ENCODE measurements around the gene INPP5B.

Gene INPP5B

DNA sequence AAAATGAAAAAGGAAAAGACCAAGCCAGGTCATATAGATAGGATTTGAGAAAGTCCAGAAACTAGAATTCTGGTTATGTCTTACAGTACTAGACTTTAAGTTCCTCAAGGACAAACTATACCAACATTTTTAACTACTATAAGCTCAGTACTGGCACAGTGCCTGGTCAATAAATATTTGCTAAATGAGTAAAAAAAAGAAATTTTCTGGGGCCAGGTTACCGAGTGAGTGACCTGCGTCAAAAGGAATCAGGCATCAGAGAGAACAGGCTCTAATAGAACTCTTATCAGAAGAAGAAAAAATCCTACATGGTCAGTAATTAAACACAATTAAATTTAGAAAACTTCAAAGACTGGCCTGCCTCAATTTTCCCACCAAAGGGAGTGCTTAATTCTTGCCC is 115.0 kb downstream of the INPP5B start:
- no peak for DNase-seq
- Mint-ChIP-seq H3K27ac (no peak overlapping the region), H3K36me3 (ENCODE audit: low read depth) (peaks cover 82% of the 10 kb centered on the region), H3K4me3 (no peak overlapping the region), H3K4me1 (ENCODE audit: low read depth) (peaks cover 1% of the 10 kb centered on the region), H3K27me3 (no peaks in the 10 kb centered on the region), H3K9me3 (no peaks in the 10 kb centered on the region)

DNA sequence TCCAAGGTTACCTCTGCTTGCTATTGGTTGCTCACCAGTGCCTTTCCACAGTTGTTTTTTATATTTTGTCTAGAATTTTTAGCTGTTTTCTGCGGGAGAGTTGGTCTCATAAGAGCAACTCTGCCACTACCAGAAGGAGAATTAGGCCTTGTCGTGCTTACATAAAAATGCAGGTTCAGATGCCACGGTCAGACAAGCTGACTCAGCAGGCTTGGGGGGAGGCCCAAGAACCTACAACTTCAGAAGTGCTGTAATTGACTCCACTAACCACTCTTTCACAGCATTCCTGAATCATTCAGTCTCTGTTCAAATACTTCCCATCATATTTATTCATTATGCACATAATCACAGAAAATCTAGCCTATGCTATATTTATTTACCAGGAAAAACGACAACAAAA is 115.7 kb downstream of the INPP5B start:
- H3K4me1 Mint-ChIP-seq (ENCODE audit: low read depth) = peaks cover 5% of the 10 kb centered on the region
- DNase-seq = no peak
- no peak overlapping the region for H3K4me3 Mint-ChIP-seq
- H3K27me3 Mint-ChIP-seq = no peaks in the 10 kb centered on the region
- no peak overlapping the region for H3K27ac Mint-ChIP-seq
- peaks cover 82% of the 10 kb centered on the region for H3K36me3 Mint-ChIP-seq (ENCODE audit: low read depth)
- no peaks in the 10 kb centered on the region for H3K9me3 Mint-ChIP-seq

DNA sequence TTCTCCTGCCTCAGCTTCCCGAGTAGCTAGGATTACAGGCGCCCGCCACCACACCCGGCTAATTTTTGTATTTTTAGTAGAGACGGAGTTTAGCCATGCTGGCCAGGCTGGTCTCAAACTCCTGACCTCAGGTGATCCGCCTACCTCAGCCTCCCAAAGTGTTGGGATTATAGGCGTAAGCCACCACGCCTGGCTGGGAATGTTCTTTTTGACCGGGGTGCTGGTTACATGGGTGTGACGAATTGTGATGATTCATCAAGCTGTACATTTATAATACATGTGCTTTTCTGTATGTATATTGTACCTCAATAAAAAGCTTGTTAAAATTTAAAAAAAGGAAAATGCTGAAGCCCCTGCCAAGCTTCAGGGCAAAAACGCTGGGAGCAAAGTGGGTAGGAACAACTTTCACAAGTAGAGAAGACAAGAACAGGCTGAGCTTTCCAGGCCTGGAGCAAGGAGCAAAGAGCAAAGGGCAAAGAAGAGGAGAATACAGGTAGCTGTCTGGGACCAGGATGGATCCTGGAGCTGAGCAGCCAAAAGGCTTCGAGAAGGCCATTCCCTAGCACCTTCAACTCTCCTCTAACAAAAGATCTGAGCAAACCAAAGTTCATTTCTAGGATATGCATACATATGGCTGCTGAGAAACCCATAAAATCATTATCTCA is 118.3 kb downstream of the INPP5B start:
- DNase-seq = no peak
- Mint-ChIP-seq H3K4me1 (ENCODE audit: low read depth) (peaks cover 23% of the 10 kb centered on the region), H3K36me3 (ENCODE audit: low read depth) (peaks cover 80% of the 10 kb centered on the region), H3K27me3 (no peaks in the 10 kb centered on the region), H3K9me3 (no peaks in the 10 kb centered on the region), H3K27ac (no peak overlapping the region), H3K4me3 (no peak overlapping the region)

DNA sequence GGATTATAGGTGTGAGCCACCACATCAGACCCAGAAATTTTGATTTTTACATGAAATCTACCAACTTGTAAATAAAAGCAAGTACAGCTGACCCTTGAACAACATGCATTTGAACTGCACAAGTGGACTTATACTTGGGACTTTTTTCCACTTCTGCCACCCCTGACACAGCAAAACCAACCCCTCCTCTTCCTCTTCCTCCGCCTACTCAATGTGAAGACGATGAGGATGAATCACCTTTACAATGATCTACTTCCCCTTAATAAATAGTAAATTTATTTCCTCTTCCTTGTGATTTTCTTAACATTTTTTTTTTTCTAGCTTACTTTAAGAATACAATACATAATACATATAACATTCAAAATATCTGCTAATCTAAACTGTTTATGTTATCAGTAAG is 121.3 kb downstream of the INPP5B start:
- DNase-seq = no peak
- Mint-ChIP-seq H3K36me3 (ENCODE audit: low read depth) (peaks cover 83% of the 10 kb centered on the region), H3K9me3 (no peaks in the 10 kb centered on the region), H3K27ac (peak overlapping the region; percentile 86), H3K4me3 (no peak overlapping the region), H3K27me3 (no peaks in the 10 kb centered on the region), H3K4me1 (ENCODE audit: low read depth) (peaks cover 38% of the 10 kb centered on the region)

DNA sequence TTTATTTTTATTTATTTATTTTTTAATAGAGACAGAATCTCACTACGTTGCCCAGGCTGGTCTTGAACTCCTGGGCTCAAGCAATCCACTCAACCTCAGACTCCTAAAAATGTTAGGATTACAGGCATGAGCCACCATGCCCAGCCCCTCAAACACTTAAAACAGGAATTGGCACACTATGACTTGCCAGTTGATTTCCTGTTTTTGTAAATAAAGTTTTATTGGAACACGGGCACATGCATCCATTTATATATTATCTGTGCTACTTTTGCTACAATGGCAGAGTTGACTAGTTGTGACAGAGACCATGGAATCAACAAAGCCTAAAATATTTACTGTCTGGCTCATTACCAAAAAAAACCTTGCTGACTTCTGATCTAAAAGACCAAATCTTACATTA is 122.9 kb downstream of the INPP5B start:
- Mint-ChIP-seq H3K27ac (peak overlapping the region; percentile 50), H3K4me3 (no peak overlapping the region), H3K9me3 (no peaks in the 10 kb centered on the region), H3K27me3 (no peaks in the 10 kb centered on the region), H3K36me3 (ENCODE audit: low read depth) (peaks cover 84% of the 10 kb centered on the region), H3K4me1 (ENCODE audit: low read depth) (peaks cover 38% of the 10 kb centered on the region)
- DNase-seq = no peak

DNA sequence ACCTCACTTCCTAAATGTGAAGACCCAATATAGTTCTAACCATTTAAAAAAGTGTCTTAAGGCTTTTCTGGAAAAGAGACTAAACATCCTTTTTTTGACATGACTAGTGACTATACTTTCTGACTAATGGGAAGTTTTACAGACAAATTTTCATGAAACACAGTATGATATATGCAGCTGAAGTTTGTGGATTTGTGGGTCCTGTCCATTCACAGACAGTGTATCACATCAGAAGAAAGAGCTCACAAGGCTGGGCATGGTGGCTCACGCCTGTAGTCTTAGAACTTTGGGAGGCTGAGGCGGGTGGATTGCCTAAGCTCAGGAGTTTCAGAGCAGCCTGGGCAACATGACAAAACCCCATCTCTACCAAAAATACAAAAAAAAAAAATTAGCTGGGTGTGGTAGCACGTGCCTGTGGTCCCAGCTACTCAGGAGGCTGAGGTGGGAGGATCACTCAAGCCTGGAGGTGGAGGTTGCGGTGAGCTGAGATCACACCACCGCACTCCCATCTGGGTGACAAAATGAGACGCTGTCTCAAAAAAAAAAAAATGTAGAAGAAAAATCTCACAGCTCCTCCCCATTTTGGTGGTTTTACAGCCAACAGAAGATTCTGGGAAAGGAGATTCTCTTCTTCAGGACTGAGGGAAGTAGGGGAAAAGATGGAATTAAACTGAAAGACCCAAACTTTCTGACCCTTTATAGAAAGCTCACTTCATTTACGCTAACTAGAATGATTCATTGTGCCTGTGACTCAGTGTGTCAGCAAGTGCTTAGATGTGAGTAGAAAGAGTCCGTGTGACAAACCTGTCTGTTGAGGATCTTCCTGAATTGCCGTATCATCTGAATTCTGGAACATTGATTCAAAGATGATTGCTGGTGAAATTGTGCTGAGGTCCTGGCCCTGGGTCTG is 123.7 kb downstream of the INPP5B start:
- Mint-ChIP-seq H3K4me3 (peak overlapping the region; percentile 30), H3K4me1 (ENCODE audit: low read depth) (peaks cover 38% of the 10 kb centered on the region), H3K27ac (peak overlapping the region; percentile 88), H3K27me3 (no peaks in the 10 kb centered on the region), H3K36me3 (ENCODE audit: low read depth) (peaks cover 86% of the 10 kb centered on the region), H3K9me3 (no peaks in the 10 kb centered on the region)
- no peak for DNase-seq

DNA sequence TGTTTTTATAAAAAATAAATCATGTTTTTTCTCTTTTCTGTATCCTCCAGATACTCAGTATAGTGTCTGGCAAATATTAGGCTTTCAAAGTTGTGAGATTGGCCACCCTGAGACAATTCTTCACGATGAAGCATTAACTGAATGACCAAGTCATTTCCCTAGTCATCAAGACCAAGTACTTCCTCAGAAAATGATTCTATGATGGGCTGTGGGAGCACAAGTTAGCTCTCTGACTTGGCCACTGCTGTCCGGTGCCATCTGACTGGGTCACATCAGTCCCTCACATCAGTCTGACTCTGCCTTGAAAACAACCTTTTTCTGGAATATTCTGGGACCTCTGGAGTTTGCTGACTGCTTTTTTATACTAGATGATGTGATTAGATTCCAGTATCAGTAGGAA is 125.4 kb downstream of the INPP5B start:
- Mint-ChIP-seq H3K36me3 (ENCODE audit: low read depth) (peaks cover 89% of the 10 kb centered on the region), H3K9me3 (no peaks in the 10 kb centered on the region), H3K4me3 (no peak overlapping the region), H3K27ac (peak overlapping the region; percentile 72), H3K4me1 (ENCODE audit: low read depth) (peaks cover 34% of the 10 kb centered on the region), H3K27me3 (no peaks in the 10 kb centered on the region)
- no peak for DNase-seq

DNA sequence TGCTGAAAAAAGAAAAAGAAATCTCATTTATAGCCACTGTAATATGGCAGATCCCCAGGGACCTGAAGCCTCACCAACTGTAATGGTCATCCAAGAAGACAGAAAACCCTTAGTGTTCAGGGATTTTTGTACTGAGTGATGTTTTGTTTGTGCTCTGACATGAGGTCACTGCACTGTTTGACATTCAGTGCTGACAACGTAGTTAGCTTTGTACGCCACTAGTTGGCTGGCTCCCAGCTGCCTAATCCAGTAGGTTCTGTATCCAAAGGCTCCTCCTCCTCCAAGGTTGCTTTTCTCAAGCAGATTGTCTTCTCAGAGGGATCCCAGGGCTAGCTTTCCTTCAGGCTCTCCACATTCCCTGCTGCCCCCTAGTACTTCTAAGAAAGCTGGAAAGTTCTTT is 129.4 kb downstream of the INPP5B start:
- Mint-ChIP-seq H3K27ac (peak overlapping the region; percentile 78), H3K27me3 (no peaks in the 10 kb centered on the region), H3K36me3 (ENCODE audit: low read depth) (peaks cover 89% of the 10 kb centered on the region), H3K4me1 (ENCODE audit: low read depth) (peaks cover 8% of the 10 kb centered on the region), H3K4me3 (no peak overlapping the region), H3K9me3 (no peaks in the 10 kb centered on the region)
- no peak for DNase-seq

DNA sequence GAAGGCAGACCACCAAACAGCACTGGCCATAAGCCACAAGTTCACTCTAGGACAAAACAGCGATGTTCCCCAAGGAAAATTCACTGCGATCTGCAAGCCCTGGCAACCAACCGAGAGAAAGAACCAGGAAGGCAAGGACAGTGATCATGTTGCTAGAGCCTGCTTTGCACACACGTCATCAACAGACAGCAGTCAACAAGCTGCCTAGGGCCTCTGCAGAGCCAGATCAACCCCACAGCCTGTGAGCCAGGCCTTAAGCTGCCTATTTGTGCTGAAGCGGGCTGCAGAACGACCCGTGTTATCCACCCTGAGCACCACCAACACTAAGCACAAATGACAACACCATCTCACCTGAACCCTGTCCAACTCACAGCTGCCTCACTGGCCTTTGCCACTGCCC is 132.6 kb downstream of the INPP5B start:
- no peak overlapping the region for H3K27ac Mint-ChIP-seq
- H3K27me3 Mint-ChIP-seq = no peaks in the 10 kb centered on the region
- peaks cover 89% of the 10 kb centered on the region for H3K36me3 Mint-ChIP-seq (ENCODE audit: low read depth)
- H3K4me3 Mint-ChIP-seq = no peak overlapping the region
- H3K4me1 Mint-ChIP-seq (ENCODE audit: low read depth) = peaks cover 22% of the 10 kb centered on the region
- no peak for DNase-seq
- no peaks in the 10 kb centered on the region for H3K9me3 Mint-ChIP-seq

DNA sequence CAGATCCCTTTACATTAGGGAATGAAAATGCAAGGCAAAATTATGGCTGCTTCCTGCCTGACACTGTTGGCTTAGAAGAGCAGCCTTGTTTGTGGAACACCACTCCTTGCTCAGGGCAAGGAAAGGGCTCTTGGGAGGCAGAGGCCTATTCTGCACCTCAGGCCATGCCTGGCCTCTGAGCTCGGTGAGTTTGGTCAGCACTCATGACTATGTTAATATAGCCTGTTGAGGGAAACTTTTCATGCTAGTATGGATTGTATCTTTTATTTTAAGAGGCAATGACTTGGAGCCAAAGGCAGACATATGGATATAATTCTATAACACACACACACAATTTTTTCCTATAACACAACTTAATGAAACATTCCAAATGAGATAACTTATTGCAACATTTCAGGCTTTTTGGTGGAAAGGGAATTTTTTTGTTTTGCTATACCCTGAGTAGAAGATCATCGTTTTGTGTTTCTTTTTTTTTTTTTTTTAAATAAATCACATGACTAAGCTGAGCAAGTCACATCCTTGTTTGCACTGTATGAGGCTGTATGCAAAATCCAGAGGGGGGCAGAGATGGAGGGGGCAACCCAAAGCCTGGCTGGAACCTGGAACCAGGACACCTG is 133.2 kb downstream of the INPP5B start:
- H3K4me1 Mint-ChIP-seq (ENCODE audit: low read depth) = peaks cover 28% of the 10 kb centered on the region
- no peak for DNase-seq
- peaks cover 89% of the 10 kb centered on the region for H3K36me3 Mint-ChIP-seq (ENCODE audit: low read depth)
- H3K27me3 Mint-ChIP-seq = no peaks in the 10 kb centered on the region
- no peaks in the 10 kb centered on the region for H3K9me3 Mint-ChIP-seq
- H3K27ac Mint-ChIP-seq = no peak overlapping the region
- no peak overlapping the region for H3K4me3 Mint-ChIP-seq

DNA sequence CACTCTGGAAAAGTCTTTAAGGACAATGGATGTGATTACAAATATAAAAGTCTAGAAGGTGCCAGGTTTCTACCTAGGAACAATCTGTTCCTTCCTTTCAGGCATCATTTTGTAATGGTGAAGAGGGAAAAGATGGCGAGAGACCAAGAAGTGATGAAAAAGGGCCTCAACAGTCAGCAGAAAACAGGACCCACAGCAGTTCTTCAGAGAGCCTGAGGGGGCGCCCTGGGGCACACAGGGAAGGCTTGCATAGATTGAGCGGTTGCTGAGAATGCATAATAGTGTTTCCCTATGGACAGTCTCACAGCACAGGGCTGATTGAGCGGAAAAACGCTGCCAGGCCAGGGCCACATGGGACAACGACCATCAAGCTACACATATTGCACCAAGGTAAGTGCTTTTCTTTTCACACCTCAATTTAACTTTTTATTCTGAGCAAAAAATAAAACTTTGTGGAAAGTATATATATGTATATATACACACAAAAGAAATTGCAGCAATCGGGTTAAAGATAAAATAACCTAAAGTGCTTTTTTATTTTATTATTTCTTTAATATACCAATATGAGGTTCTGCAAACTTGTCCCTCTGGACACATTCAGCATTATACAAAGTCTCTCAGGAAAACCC is 135.7 kb downstream of the INPP5B start:
- peak overlapping the region; percentile 31 for H3K27ac Mint-ChIP-seq

More for the DNA sequence above, 135.7 kb downstream of the INPP5B start:
- DNase-seq = peak; percentile 71
- H3K4me3 Mint-ChIP-seq = no peak overlapping the region
- no peaks in the 10 kb centered on the region for H3K27me3 Mint-ChIP-seq
- H3K9me3 Mint-ChIP-seq = no peaks in the 10 kb centered on the region
- H3K36me3 Mint-ChIP-seq (ENCODE audit: low read depth) = peaks cover 83% of the 10 kb centered on the region
- peaks cover 36% of the 10 kb centered on the region for H3K4me1 Mint-ChIP-seq (ENCODE audit: low read depth)
